ENCODE data around the gene ERC2.

GRCh38 chr3:55842204-55842603 lies 626.1 kb downstream of the ERC2 start:
- TF ChIP-seq CTCF (IDR thresholded peaks at IDR 0.05) (no peak), POLR2A (IDR thresholded peaks at IDR 0.05) (no peak), POLR2AphosphoS5 (IDR thresholded peaks at IDR 0.05) (no peak), EP300 (IDR thresholded peaks at IDR 0.05) (no peak)

All from upper lobe of left lung (tissue), 4 donors.